Measurements from ENCODE around the gene NTF4. TPM values are rescaled to one million over a fixed set of nuclear protein-coding genes. Genes with fewer than 3 reads are reported as not detected.

Gene NTF4
- total RNA-seq, 1 experiment from 2014 or later = 0.18 TPM

DNA sequence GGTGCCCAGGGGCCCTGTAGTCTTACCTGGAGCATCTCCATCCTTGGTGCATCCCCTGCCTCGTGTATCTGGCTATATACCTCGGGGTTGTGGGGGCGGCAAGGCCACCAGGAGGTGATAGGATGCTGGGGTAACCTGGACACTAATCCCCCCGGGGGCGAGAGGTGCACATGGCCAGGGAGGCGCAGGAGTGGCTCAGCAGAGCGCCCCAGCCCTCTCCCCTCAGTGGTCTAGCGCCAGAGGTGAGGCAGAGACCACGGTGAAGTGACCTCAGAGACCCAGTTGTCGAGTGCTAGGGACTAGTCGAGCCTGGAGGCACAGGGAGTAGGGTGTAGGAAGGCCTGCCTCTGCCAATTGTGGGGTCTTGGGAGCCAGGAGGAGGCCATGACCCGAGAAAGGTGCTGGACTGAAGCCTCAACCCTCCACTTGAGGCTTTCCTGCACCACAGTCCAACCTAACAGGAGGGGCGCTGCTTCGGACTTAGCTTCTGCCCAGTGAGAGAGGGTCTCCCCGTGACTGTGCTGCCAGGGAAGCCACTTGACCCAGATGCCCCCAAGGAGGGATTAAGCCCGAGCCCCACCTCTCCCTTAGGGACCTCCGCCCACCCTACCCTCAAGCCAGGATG is 47.5 kb downstream of the NTF4 start, which contains the start of gene LHB:
LHB (minus strand) TSS at position 51 of the 625 bp plus-strand sequence; CDS start at position 41, 10 bp downstream.
- Histone ChIP-seq H3K9ac (ENCODE audit: low read length) (peak within 1 kb of the TSS; percentile 35), H3K9me3 (ENCODE audit: low read length) (no peaks in the 10 kb centered on the region), H3K36me3 (ENCODE audit: low read depth, low read length) (no peaks in the 10 kb centered on the region), H3K9me2 (replicated peaks; ENCODE audit: low read length) (no peaks in the 10 kb centered on the region), H3K27ac (ENCODE audit: low read length) (no peak within 1 kb of the TSS), H3K4me2 (ENCODE audit: low read length) (peak within 1 kb of the TSS; percentile 77), H3F3A (ENCODE audit: low read length, unreplicated experiment) (no peaks in the 10 kb centered on the region), H3K4me3 (ENCODE audit: low read length) (peak within 1 kb of the TSS; percentile 60), H3K27me3 (ENCODE audit: low read length) (no peaks in the 10 kb centered on the region), H4K20me1 (ENCODE audit: low read length) (no peaks in the 10 kb centered on the region), H2AFZ (ENCODE audit: low read length) (peak within 1 kb of the TSS; percentile 46), H3K79me2 (ENCODE audit: low read length) (no peaks in the 10 kb centered on the region), H3K4me1 (ENCODE audit: insufficient read depth, low read length) (peaks cover 10% of the 10 kb centered on the region; the same call in 1 of the 2 replicates)
- ATAC-seq (peak; percentile 3), DNase-seq (no peak)
- TSS peak; percentile 28 for BruUV-seq (replicated peaks)
- POLR2A ChIA-PET (ENCODE audit: unreplicated experiment) = interaction anchor here (0.6 kb wide), 1 partner anchor 24 kb away, joined by 7 read pairs; no protein-coding TSS in a partner anchor
- CTCF ChIA-PET = interaction anchor here (0.5 to 1.1 kb wide), 4 partner anchors 24 to 145 kb away, joined by 3 to 9 read pairs (median 4); partner anchors contain the start of genes GYS1 and RUVBL2
- TF ChIP-seq EZH2phosphoT487 (IDR thresholded peaks at IDR 0.05; ENCODE audit: borderline replicate concordance, low read length) = no peak
- TF ChIP-seq EZH2 (IDR thresholded peaks at IDR 0.05; ENCODE audit: low read length, unreplicated experiment) = no peak
- TF ChIP-seq, protein P1, sequence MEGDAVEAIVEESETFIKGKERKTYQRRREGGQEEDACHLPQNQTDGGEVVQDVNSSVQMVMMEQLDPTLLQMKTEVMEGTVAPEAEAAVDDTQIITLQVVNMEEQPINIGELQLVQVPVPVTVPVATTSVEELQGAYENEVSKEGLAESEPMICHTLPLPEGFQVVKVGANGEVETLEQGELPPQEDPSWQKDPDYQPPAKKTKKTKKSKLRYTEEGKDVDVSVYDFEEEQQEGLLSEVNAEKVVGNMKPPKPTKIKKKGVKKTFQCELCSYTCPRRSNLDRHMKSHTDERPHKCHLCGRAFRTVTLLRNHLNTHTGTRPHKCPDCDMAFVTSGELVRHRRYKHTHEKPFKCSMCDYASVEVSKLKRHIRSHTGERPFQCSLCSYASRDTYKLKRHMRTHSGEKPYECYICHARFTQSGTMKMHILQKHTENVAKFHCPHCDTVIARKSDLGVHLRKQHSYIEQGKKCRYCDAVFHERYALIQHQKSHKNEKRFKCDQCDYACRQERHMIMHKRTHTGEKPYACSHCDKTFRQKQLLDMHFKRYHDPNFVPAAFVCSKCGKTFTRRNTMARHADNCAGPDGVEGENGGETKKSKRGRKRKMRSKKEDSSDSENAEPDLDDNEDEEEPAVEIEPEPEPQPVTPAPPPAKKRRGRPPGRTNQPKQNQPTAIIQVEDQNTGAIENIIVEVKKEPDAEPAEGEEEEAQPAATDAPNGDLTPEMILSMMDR (conservative IDR thresholded peaks at IDR 0.05; ENCODE audit: low read depth, low read length) = no peak
- intact Hi-C loops (cut with micrococcal nuclease) = no loop called here

DNA sequence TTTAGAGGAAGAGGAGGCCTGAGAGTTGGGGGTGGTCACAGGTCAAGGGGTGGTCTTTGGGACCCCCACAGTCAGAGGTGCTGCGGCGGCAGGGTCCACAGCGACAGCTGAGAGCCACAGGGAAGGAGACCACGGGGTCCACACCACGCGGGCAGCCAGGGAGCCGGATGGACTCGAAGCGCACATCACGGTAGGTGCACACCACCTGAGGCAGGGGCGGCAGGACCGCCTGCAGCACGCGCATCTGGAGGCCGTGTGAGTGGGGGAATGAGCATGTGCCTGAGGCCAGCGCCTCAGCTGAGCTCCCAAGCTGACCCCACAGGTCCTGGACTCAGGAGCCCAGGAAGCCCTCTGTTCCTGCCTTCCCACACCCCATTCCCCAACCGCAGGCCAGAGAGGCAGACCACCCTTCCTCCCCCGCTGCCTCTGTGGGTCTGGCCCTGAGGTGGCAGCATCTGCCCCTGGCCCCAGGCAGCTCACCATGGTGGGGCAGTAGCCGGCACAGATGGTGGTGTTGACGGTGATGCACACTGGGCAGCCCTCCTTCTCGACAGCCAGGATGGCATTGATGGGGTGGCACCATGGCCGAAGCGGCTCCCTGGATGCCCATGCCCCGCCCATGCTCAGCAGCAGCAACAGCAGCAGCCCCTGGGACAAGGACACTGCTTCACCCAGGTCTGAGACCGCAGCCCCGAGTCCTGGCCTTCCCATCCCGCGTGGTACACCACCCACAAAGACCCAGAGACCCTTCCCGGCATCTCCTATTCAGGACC is 48.4 kb downstream of the NTF4 start:
- ATAC-seq (no peak), DNase-seq (no peak)
- Histone ChIP-seq H3K4me3 (ENCODE audit: low read length) (no peak overlapping the region), H3K4me2 (ENCODE audit: low read length) (no peak overlapping the region), H2AFZ (ENCODE audit: low read length) (no peak overlapping the region), H4K20me1 (ENCODE audit: low read length) (no peaks in the 10 kb centered on the region), H3K4me1 (ENCODE audit: insufficient read depth, low read length) (peaks cover 10% of the 10 kb centered on the region; the same call in 1 of the 2 replicates), H3K9me3 (ENCODE audit: low read length) (no peaks in the 10 kb centered on the region), H3K27me3 (ENCODE audit: low read length) (no peaks in the 10 kb centered on the region), H3K36me3 (ENCODE audit: low read depth, low read length) (no peaks in the 10 kb centered on the region), H3K9ac (ENCODE audit: low read length) (no peak overlapping the region), H3K27ac (ENCODE audit: low read length) (no peak overlapping the region), H3F3A (ENCODE audit: low read length, unreplicated experiment) (no peaks in the 10 kb centered on the region), H3K9me2 (replicated peaks; ENCODE audit: low read length) (no peaks in the 10 kb centered on the region), H3K79me2 (ENCODE audit: low read length) (no peaks in the 10 kb centered on the region)
- no TSS peak for BruUV-seq (replicated peaks)
- ChIA-PET POLR2A (ENCODE audit: unreplicated experiment) (no interaction called here), CTCF (interaction anchor here (0.6 kb wide), 1 partner anchor 58 kb away, joined by 4 read pairs; no protein-coding TSS in a partner anchor)
- TF ChIP-seq EZH2 (IDR thresholded peaks at IDR 0.05; ENCODE audit: low read length, unreplicated experiment) = no peak
- TF ChIP-seq, protein P1 (conservative IDR thresholded peaks at IDR 0.05; ENCODE audit: low read depth, low read length) = no peak
- no peak for TF ChIP-seq EZH2phosphoT487 (IDR thresholded peaks at IDR 0.05; ENCODE audit: borderline replicate concordance, low read length)
- intact Hi-C loops (cut with micrococcal nuclease) = no loop called here

All from PC-3 (cell line).